Measurements from ENCODE around the gene MYMK. TPM values are rescaled to one million over a fixed set of nuclear protein-coding genes. Genes with fewer than 3 reads are reported as not detected.
A peak's percentile ranks its signal among the peaks of the same experiment; 100 is the strongest.

Gene MYMK
- total and polyA plus RNA-seq, 2 experiments from 2014 or later = not detected

DNA sequence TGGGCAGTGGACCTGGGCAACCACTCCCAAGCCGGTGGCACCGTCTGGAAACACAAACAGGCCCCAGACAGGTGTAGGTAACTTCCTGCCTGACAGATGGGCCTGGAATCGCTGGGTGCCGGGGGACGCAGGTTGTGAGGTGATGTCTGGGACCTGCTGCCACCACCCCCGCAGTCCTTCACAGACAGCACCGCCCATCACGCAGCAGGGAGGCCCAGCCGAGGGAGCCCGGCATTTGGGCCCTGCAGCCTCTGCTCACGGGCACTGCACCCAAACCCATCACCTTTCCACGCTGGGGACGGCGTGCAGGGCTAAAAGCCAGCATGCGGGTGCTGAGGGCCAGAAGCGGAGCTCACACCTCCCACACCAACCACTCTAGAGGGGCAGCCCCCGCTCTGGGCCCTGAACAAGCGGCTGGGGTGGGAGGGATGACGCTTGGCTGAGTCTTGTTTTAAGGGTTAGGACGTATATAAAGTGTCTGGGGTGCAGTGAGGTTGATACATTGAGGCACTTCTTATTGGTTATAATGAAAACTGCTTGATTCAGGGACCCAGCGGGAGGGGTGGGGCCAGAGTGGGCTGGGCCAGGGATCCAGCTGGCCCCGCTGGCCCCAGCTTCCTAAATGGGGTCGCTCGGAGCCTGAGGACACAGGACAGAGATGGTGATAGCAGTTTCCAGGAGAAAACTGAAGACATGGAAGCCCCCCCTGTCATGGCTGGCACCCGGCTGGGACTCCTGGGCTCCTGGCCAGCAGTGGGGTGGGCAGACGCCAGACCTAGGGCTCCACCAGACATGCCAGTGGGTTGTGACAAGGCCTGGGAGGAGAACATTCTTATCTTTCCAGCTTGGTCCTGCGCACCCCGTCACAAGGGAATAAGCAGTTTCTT, 11.3 kb downstream of the MYMK start:
- Mint-ChIP-seq H3K36me3 (ENCODE audit: low read depth) (no peaks in the 10 kb centered on the region), H3K4me3 (no peak overlapping the region), H3K27me3 (ENCODE audit: insufficient read depth, low read depth, poor library complexity) (peaks cover 11% of the 10 kb centered on the region), H3K9me3 (no peaks in the 10 kb centered on the region), H3K27ac (no peak overlapping the region), H3K4me1 (peaks cover 21% of the 10 kb centered on the region)
- Histone ChIP-seq H3K27ac (ENCODE audit: low read depth) (no peak overlapping the region), H3K36me3 (ENCODE audit: insufficient read depth) (no peaks in the 10 kb centered on the region), H3K4me3 (no peak overlapping the region), H4K20me1 (replicated peaks; ENCODE audit: insufficient read depth) (no peaks in the 10 kb centered on the region), H3K9me2 (ENCODE audit: insufficient read depth) (no peaks in the 10 kb centered on the region), H2AFZ (0 out of 2 replicates have a peak overlapping the region, but pooled peaks have one; percentile 28), H3F3A (replicated peaks; ENCODE audit: low read depth) (peaks cover 5% of the 10 kb centered on the region; the same call in 1 of the 2 replicates), H3K27me3 (ENCODE audit: insufficient read depth) (no peaks in the 10 kb centered on the region), H3K4me2 (no peak overlapping the region), H3K79me2 (replicated peaks; ENCODE audit: insufficient read depth) (no peaks in the 10 kb centered on the region), H3K4me1 (ENCODE audit: insufficient read depth) (peaks cover 15% of the 10 kb centered on the region)
- ATAC-seq (peak; percentile 7; the same call in 1 of the 3 replicates), DNase-seq (ENCODE audit: low spot score) (no peak)
- TF ChIP-seq, protein P1, sequence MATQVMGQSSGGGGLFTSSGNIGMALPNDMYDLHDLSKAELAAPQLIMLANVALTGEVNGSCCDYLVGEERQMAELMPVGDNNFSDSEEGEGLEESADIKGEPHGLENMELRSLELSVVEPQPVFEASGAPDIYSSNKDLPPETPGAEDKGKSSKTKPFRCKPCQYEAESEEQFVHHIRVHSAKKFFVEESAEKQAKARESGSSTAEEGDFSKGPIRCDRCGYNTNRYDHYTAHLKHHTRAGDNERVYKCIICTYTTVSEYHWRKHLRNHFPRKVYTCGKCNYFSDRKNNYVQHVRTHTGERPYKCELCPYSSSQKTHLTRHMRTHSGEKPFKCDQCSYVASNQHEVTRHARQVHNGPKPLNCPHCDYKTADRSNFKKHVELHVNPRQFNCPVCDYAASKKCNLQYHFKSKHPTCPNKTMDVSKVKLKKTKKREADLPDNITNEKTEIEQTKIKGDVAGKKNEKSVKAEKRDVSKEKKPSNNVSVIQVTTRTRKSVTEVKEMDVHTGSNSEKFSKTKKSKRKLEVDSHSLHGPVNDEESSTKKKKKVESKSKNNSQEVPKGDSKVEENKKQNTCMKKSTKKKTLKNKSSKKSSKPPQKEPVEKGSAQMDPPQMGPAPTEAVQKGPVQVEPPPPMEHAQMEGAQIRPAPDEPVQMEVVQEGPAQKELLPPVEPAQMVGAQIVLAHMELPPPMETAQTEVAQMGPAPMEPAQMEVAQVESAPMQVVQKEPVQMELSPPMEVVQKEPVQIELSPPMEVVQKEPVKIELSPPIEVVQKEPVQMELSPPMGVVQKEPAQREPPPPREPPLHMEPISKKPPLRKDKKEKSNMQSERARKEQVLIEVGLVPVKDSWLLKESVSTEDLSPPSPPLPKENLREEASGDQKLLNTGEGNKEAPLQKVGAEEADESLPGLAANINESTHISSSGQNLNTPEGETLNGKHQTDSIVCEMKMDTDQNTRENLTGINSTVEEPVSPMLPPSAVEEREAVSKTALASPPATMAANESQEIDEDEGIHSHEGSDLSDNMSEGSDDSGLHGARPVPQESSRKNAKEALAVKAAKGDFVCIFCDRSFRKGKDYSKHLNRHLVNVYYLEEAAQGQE (IDR thresholded peaks at IDR 0.05; ENCODE audit: unreplicated experiment) = no peak
- TF ChIP-seq CREB1 (CRISPR knock-in tag; IDR thresholded peaks at IDR 0.05; ENCODE audit: low read depth) = no peak
- TF ChIP-seq EZH2 (IDR thresholded peaks at IDR 0.05; ENCODE audit: low read depth, unreplicated experiment) = no peak
- no peak for TF ChIP-seq NANOG (IDR thresholded peaks at IDR 0.05; ENCODE audit: borderline replicate concordance)
- TF ChIP-seq STAT1 (IDR thresholded peaks at IDR 0.05; ENCODE audit: unreplicated experiment) = no peak
- no peak for TF ChIP-seq ZNF114 (CRISPR knock-in tag; IDR thresholded peaks at IDR 0.05)

DNA sequence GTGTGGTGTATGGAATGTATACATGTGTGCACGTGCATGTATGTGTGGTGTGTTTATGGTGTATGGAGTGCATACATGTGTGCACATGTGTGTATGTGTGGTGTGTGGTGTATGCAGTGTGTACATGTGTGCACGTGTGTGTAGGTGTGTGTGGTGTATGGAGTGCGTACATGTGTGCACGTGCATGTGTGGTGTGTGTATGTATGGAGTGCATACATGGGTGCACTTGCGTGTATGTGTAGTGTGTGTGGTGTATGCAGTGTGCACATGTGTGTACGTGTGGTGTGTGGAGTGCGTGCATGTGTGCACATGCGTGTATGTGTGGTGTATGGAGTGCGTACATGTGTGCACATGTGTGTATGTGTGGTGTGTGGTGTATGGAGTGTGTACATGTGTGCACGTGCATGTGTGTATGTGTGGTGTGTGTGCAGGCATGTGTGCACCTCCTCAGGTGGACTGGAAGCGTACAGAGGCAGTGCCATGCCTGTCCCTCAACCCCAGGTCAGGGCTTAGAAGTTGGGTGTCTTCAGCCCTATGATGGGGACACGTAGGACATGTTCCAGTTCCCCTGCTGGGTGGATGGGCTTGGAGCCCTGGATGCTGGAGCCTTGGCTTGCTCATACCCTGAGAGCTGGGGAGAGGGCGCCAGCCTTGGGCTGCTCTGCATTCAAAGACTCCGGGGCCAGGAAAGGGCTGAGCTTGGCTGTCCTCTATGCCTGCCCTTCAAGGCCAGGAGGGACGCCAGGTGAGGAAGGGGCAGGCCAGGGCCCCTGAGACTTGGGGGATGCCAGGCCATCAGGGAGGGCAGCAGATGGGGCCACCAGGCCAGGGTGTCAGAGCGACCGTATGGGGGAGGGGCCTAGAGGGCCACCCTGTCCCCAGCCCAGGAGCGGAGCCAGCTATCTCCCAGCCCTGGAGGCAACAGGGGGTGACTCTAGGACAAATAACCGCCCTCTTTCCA, 12.2 kb downstream of the MYMK start:
- peaks cover 5% of the 10 kb centered on the region; the same call in 1 of the 2 replicates for H3F3A ChIP-seq (replicated peaks; ENCODE audit: low read depth)
- no peak overlapping the region for H3K27ac ChIP-seq (ENCODE audit: low read depth)
- no peak overlapping the region for H3K4me3 Mint-ChIP-seq
- peaks cover 21% of the 10 kb centered on the region for H3K4me1 Mint-ChIP-seq
- H3K9me3 Mint-ChIP-seq = no peaks in the 10 kb centered on the region
- no peaks in the 10 kb centered on the region for H3K36me3 ChIP-seq (ENCODE audit: insufficient read depth)
- peaks cover 11% of the 10 kb centered on the region for H3K27me3 Mint-ChIP-seq (ENCODE audit: insufficient read depth, low read depth, poor library complexity)
- DNase-seq (ENCODE audit: low spot score) = no peak
- no peak overlapping the region for H3K4me2 ChIP-seq
- 0 out of 2 replicates have a peak overlapping the region, but pooled peaks have one; percentile 28 for H2AFZ ChIP-seq
- no peak for TF ChIP-seq ZNF331 (CRISPR knock-in tag; IDR thresholded peaks at IDR 0.05; ENCODE audit: low read depth)
- TF ChIP-seq, protein P2, sequence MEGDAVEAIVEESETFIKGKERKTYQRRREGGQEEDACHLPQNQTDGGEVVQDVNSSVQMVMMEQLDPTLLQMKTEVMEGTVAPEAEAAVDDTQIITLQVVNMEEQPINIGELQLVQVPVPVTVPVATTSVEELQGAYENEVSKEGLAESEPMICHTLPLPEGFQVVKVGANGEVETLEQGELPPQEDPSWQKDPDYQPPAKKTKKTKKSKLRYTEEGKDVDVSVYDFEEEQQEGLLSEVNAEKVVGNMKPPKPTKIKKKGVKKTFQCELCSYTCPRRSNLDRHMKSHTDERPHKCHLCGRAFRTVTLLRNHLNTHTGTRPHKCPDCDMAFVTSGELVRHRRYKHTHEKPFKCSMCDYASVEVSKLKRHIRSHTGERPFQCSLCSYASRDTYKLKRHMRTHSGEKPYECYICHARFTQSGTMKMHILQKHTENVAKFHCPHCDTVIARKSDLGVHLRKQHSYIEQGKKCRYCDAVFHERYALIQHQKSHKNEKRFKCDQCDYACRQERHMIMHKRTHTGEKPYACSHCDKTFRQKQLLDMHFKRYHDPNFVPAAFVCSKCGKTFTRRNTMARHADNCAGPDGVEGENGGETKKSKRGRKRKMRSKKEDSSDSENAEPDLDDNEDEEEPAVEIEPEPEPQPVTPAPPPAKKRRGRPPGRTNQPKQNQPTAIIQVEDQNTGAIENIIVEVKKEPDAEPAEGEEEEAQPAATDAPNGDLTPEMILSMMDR (conservative IDR thresholded peaks at IDR 0.05; ENCODE audit: low read depth in 2 of 2) = 0 out of 4 replicates have a peak, but pooled peaks of 1 of the 2 experiments have one; percentile 6
- no peaks in the 10 kb centered on the region for H3K36me3 Mint-ChIP-seq (ENCODE audit: low read depth)
- H4K20me1 ChIP-seq (replicated peaks; ENCODE audit: insufficient read depth) = no peaks in the 10 kb centered on the region
- H3K4me1 ChIP-seq (ENCODE audit: insufficient read depth) = peaks cover 15% of the 10 kb centered on the region
- no peaks in the 10 kb centered on the region for H3K27me3 ChIP-seq (ENCODE audit: insufficient read depth)
- no peaks in the 10 kb centered on the region for H3K79me2 ChIP-seq (replicated peaks; ENCODE audit: insufficient read depth)
- H3K4me3 ChIP-seq = no peak overlapping the region
- no peak for ATAC-seq
- no peak overlapping the region for H3K27ac Mint-ChIP-seq
- H3K9me2 ChIP-seq (ENCODE audit: insufficient read depth) = no peaks in the 10 kb centered on the region

Measured in GM23338 (cell line).